Omental fat pad (tissue), 4 donors: Measurements from ENCODE around the gene GSDME. TPM values are rescaled to one million over a fixed set of nuclear protein-coding genes. Genes with fewer than 3 reads are reported as not detected.

Experiments used
- ATAC-seq: fragments of 150-250 bp; one replicate; pipeline ENCODE4 v1.9.1; 2016; ENCODE audit warnings: mild to moderate bottlenecking, moderate library complexity; ENCODE audit not compliant: low FRiP score
- DNase-seq: peaks from one replicate; pipeline ENCODE4 v3.0.0-alpha.2; 2019; ENCODE audit warnings: low spot score
- CTCF ChIP-seq, 3 donors: fragments of 450-650 bp; IDR thresholded peaks; one replicate each; pipeline ENCODE4 v1.5.1; 2016 to 2017; ENCODE audit warnings: antibody characterized with exemption in 3 of 3, mild to moderate bottlenecking in 3 of 3, moderate library complexity in 2 of 3
- total RNA-seq, 4 donors: library from RNA; depleted of rRNA; stranded (reverse); fragments of >200 nt; gene quantifications; one replicate each; pipeline ENCODE4 v1.1.0, GENCODE V29; 2016

Gene GSDME
- total RNA-seq, 4 donors from 2014 or later = 14.8 to 58.3 (median 30.7) TPM

DNA sequence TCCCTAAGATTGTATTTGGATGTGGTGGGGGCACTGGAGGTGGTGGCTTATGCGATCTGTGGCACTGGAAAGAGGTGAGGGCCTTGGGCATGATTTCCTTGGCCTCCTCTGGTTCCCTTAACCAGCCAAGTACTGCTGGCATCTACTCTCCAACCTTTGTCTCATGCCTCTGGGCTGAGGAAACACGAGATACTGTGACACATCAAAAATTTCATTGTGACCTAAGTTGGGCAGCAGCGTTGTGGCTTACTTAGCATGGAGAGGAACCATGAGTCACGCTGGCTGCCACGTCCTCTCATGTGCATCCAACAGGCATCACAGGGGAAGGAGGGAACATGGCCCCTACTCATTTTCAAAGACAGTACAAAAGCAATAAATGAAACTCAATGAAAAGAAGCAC lies 29.7 kb upstream of the GSDME start:
- no peak for ATAC-seq
- no peak for TF ChIP-seq CTCF (IDR thresholded peaks at IDR 0.05)
- no peak for DNase-seq

GRCh38 chr7:24786306-24786705 lies 29.0 kb upstream of the GSDME start:
- DNase-seq (no peak), ATAC-seq (no peak)
- no peak for TF ChIP-seq CTCF (IDR thresholded peaks at IDR 0.05)

GRCh38 chr7:24784277-24784676 lies 27.0 kb upstream of the GSDME start:
- no peak for DNase-seq
- no peak for ATAC-seq
- TF ChIP-seq CTCF (IDR thresholded peaks at IDR 0.05) = no peak

DNA sequence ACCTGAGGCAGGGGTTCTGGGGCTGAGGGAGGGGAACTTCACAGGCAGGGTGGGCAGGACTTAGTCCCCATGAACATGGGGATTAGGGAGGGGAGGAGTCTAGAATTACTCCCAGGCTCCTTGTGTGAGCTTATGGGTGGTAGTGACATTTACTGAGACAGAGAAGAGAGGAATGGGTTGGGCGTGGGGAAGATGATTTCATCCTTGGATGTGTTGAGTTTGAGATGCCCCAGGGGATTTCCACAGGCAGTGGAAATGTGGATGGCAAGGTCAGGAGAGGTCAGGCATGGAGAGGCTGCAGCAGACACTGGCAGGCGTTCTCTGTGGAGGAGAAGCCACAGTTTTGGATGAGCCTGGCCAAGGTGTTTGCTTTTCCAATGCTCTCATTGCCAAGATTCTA lies 26.4 kb upstream of the GSDME start:
- TF ChIP-seq CTCF (IDR thresholded peaks at IDR 0.05) = no peak
- no peak for ATAC-seq
- DNase-seq = no peak

DNA sequence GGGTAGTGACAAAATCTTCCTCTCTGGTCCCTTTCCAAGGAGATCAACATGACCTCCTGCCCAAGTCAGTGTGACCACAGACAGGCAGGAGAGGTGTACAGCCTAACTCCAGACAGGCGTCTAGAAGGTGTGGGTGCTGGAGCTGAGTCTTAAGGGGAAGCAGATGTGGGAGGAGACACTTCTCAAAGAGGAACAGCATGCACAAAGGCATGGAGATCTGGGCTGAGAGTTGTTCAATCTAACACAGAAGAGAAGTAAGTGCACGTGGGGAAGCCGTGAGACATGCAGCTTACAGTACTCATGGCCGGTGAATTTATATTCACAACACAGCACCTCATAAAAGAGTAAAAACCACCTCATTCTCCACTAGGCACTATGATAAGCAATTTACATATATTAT lies 23.8 kb upstream of the GSDME start:
- TF ChIP-seq CTCF (IDR thresholded peaks at IDR 0.05) = no peak
- DNase-seq (no peak), ATAC-seq (no peak)

DNA sequence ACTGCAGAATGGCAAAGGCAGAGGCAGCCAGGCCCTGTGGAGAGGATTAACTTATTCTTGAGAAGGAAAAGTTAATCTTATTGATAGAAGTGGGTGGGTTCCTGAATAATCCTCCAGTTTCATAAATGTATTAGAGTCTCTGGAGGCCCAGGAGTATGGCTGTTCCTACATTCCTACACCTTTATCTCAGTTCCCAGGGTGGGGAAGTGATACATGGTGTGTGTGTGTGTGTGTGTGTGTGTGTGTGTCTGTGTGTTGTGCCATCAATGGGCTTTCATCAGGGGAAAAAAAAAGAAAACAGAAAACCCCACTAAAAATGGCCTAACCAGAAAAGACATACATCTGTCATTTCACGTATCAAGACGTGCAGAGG lies 22.0 kb upstream of the GSDME start:
- no peak for TF ChIP-seq CTCF (IDR thresholded peaks at IDR 0.05)
- DNase-seq (no peak), ATAC-seq (no peak)

GRCh38 chr7:24778543-24779282 lies 21.4 kb upstream of the GSDME start:
- DNase-seq (no peak), ATAC-seq (peak; percentile 49)
- no peak for TF ChIP-seq CTCF (IDR thresholded peaks at IDR 0.05)
